ENCODE measurements around the gene UVRAG.
"Not testable (repeated sequence)": the region's sequence is repeated elsewhere in the genome, so short reads cannot be mapped to it uniquely, and the experiment has no call there.

GRCh38 chr11:75853563-75853962 is 38.6 kb downstream of the UVRAG start:
- TF ChIP-seq POLR2AphosphoS5 (IDR thresholded peaks at IDR 0.05; ENCODE audit: borderline replicate concordance, low read depth, low read length); EZH2 (IDR thresholded peaks at IDR 0.05); FOXP2 (optimal IDR thresholded peaks at IDR 0.05; ENCODE audit: control extremely low read depth, extremely low read length, insufficient read depth): not testable (repeated sequence)
